AG09309 (cell line): ENCODE results near the gene GDPD3.

ENCODE experiments used
- DNase-seq: peaks from one replicate; pipeline ENCODE4 v3.0.0-alpha.2; 2010; ENCODE audit warnings: low read depth
- H3K4me3 ChIP-seq: 2 replicates; pipeline ENCODE4 v1.5.1; 2011; ENCODE audit warnings: mild to moderate bottlenecking, low read depth, low read length, moderate library complexity; ENCODE audit not compliant: control insufficient read depth
- TF ChIP-seq, protein P1 (sequence below): IDR thresholded peaks from 2 replicates; pipeline ENCODE4 v1.5.1; 2011; ENCODE audit warnings: mild to moderate bottlenecking, low read depth, low read length, inconsistent platforms; ENCODE audit not compliant: insufficient read depth, control insufficient read depth; ENCODE audit errors: missing control alignments

Gene GDPD3

GRCh38 chr16:30108059-30108850 lies 5.1 kb downstream of the GDPD3 start:
- H3K4me3 ChIP-seq, result no peak overlapping the region
- TF ChIP-seq, protein P1, sequence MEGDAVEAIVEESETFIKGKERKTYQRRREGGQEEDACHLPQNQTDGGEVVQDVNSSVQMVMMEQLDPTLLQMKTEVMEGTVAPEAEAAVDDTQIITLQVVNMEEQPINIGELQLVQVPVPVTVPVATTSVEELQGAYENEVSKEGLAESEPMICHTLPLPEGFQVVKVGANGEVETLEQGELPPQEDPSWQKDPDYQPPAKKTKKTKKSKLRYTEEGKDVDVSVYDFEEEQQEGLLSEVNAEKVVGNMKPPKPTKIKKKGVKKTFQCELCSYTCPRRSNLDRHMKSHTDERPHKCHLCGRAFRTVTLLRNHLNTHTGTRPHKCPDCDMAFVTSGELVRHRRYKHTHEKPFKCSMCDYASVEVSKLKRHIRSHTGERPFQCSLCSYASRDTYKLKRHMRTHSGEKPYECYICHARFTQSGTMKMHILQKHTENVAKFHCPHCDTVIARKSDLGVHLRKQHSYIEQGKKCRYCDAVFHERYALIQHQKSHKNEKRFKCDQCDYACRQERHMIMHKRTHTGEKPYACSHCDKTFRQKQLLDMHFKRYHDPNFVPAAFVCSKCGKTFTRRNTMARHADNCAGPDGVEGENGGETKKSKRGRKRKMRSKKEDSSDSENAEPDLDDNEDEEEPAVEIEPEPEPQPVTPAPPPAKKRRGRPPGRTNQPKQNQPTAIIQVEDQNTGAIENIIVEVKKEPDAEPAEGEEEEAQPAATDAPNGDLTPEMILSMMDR, result no peak
- no peak for DNase-seq

DNA sequence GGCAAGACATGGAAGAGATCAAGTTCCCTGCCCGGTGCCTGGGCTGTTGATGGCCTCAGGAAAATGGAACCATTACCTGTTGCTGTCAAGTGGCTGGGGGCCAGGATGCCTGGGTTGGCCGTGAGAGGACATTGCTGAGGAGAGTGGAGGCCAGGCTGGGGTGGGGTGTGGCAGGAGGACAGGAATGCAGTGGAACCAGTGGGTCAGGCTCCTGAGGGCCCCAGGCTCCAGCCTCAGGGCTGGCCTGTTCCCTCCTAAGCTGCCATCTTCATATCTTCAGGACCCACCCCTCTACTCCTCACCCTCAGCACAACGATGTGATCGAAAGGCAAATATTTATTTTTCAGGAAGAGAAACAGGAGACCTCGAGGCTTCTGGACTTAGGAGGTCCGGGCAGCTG lies 8.8 kb downstream of the GDPD3 start:
- TF ChIP-seq, protein P1, result no peak
- DNase-seq, result no peak
- no peak overlapping the region for H3K4me3 ChIP-seq

GRCh38 chr16:30104090-30104489 lies 9.2 kb downstream of the GDPD3 start:
- TF ChIP-seq, protein P1, result no peak
- no peak for DNase-seq
- H3K4me3 ChIP-seq, result no peak overlapping the region

DNA sequence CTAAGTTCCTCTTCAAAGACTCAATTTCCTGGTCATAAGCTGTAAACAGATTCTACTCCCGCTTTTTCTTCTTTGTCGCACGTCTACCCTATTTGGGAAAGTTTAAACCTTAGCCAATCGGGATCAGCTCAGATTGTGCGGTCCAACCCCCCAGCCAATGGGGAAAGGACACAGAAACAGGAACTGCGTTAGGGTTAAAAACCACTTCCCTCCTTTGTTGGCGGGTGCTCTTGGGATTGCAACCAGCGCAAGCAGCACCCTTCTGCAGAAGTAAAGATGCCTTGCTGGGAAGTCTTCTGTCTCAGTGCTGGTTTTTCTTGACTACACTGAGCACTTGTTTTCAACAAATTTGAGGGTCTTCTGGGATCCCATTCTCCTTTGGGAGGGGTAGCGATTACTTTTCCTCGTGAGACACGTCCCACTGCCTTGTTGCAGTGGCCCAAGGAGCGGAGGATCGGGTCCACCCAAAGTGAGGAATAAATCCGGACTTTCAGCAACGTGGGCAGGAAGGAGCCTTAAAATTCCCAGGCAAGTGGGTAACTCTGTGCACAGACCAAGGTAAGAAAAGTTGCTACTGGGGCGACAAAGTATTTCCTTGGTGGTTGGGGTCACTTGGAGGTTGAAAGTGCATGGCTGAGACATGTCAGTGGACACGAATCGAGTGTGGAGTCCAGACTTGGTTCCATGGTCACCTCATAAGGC lies 16.3 kb downstream of the GDPD3 start:
- no peak overlapping the region for H3K4me3 ChIP-seq
- TF ChIP-seq, protein P1, result no peak
- DNase-seq, result no peak

DNA sequence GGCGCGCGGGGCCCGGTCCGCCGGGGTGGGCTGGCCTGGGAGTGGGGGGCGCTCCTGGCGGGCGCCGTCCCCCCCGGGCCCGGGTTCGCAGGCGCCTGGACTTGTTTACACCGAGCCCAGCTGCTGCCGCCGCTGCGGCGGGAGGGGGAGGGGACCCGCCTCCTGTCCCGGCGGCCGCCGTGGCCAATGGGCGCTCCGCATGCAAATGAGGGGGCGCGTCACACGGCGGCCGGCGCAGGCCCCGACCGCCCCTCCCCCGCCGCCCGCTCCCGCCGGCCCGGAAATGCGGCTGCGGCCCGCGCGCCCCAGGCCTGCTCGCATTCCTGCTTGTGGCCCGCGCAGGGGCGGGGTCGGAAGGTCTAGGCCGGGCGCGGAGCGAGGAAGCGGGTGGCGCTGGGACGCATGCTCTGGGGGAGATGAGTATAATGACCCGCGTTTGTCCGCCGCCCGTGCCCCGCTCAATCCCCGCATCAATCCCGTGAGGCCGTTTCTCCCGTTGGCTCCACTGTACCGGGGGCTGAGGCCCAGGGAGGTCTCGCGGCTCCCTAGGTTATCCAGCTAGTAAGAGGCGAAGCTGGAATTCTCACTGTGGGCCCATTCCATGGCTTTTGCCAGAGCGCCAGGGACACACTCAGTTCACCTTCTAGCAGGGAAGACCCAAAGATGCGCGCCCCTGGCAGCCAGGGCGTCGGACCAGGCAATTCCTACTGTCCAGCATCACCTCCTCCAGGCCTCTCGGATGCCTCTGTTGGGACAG lies 17.1 kb downstream of the GDPD3 start, which contains the start of gene YPEL3:
Gene YPEL3, minus strand, starts transcription at position 109 of the 757 bp plus-strand sequence. CDS start 731 bp downstream, outside the sequence.
- H3K4me3 ChIP-seq, result peak within 1 kb of the TSS; percentile 74
- TF ChIP-seq, protein P1, result no peak
- DNase-seq, result peak; percentile 55

- no peak for DNase-seq
- peak overlapping the region; percentile 74 for H3K4me3 ChIP-seq
- TF ChIP-seq, protein P1, result no peak
Observed at GRCh38 chr16:30095166-30096078, 17.9 kb downstream of the GDPD3 start.
